ENCODE results near the gene SSX2B.
"Not testable (repeated sequence)": the region's sequence is repeated elsewhere in the genome, so short reads cannot be mapped to it uniquely, and the experiment has no call there.

Gene SSX2B, protein sequence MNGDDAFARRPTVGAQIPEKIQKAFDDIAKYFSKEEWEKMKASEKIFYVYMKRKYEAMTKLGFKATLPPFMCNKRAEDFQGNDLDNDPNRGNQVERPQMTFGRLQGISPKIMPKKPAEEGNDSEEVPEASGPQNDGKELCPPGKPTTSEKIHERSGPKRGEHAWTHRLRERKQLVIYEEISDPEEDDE

DNA sequence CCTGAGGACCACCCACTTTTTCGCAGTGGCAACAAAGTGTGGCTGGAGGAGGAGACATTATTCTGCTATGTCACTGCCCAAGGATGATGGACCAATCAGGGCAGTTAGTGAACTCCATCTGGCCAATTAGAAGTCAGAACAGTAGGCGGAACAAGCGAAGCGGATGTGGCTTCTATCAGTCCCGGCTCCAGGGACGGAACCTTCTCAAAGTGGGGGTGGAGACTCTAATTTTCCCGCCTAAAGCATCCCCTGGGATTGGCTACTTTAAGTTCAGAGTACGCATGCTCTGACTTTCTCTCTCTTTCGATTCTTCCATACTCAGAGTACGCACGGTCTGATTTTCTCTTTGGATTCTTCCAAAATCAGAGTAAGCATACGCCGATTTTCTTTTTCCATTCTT, at the start of gene SSX2B:
SSX2B (plus strand) TSS at position 301 of the 400 bp plus-strand sequence. CDS start 1,429 bp downstream, outside the sequence.
- DNase-seq (ENCODE audit: low spot score): not testable (repeated sequence)

DNA sequence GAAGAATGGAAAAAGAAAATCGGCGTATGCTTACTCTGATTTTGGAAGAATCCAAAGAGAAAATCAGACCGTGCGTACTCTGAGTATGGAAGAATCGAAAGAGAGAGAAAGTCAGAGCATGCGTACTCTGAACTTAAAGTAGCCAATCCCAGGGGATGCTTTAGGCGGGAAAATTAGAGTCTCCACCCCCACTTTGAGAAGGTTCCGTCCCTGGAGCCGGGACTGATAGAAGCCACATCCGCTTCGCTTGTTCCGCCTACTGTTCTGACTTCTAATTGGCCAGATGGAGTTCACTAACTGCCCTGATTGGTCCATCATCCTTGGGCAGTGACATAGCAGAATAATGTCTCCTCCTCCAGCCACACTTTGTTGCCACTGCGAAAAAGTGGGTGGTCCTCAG, 44.0 kb upstream of the SSX2B start, which contains the start of gene SSX2:
SSX2 (minus strand) TSS at position 101 of the 400 bp plus-strand sequence. CDS start 1,429 bp downstream, outside the sequence.
- DNase-seq (ENCODE audit: low spot score): not testable (repeated sequence)

DNA sequence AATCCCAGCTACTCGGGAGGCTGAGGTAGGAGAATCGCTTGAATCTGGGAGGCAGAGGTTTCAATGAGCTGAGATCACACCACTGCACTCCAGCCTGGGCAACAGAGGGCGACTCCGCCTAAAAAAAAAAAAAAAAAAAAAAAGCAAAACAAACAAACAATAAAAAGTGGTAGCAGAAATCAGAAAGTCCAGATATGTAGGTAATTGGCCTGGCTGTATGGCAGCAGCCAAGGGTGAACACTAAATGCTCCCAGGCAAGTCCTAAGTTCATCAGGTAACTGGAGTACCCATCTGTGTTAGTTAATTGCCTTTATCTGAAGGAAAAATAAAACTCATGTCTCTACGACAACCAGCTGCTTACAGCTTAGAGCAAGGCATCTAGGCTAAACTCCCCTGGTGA, 14.9 kb downstream of the SSX2B start:
- DNase-seq (ENCODE audit: low spot score): not testable (repeated sequence)

DNA sequence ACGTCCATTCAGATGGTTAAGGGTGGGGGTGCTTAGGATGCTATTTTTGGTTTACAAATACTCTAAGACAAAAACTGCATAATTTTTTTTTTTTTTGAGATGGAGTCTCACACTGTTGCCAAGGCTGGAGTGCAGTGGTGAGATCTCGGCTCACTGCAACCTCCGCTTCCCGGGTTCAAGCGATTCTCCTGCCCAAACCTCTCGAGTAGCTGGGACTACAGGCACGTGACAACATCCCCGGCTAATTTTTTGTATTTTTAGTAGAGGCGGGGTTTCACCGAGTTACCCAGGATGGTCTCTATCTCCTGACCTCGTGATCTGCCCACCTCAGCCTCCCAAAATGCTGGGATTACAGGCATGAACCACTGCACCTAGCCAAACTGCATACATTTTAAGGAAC, 22.5 kb downstream of the SSX2B start:
- DNase-seq (ENCODE audit: low spot score): not testable (repeated sequence)

DNA sequence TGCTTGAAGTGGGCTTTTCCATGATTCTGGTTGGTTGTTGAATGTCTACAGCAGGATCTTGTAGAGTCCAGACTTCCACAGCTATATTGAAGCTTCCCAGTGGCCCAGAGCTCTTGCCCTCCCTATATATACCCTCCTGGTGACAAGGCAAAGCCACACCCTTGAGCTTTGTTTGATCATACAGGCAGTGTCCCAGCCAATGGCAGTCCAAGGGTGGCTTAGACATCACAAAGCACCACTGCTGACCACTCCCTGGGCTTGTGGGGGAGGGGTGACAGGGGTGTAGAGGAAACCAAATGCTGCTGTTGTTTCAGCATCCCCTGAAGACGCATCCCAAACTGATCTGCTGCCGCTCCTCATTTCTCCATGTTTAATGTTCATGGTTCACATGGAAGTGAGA, 46.3 kb downstream of the SSX2B start, which contains the start of gene SPANXN5:
SPANXN5 (minus strand) TSS at position 101 of the 400 bp plus-strand sequence; CDS start at position 22, 79 bp downstream.
- not testable (repeated sequence) for DNase-seq (ENCODE audit: low spot score)

DNA sequence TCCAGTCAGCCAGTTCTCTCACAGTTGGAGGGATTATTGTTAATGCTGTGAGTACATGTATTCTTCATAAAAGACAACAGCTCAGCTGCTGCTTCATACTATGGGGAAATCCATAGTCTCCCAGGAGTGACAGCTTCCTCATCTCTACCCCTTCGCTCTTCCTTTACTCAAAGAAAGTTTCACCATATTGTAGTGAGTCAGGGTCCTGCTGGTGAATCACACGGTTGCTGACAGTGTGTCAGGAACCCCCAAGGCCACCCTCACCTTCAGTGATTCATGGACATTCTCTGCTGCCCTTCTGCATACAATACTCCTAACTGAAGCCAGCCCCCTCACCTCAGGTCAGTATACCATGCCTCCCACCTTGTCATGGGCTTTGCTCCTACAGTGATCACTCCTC, 53.8 kb downstream of the SSX2B start:
- DNase-seq (ENCODE audit: low spot score): not testable (repeated sequence)
